ENCODE data around the gene LAMA2.

Gene LAMA2

DNA sequence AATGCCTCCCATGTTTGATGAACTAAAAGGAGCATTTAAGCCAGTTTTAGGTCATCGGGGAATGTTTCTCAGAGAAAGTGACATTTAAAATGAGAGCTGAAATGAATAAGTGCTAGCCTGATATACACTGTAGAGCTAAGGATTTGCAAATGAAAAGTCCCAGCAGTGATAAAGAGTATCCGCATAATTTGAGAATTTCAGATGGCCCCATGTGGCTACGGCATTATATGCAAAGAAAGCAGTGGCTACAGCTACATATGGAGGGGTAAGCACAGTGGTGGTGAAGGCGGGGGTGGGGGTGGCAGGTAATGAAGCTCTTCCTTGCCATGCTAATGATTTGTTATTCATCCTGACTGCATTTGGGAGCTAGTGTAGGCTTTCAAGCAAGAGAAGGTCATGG is 455.7 kb downstream of the LAMA2 start:
- WGBS, 2 experiments (ENCODE audit: insufficient coverage in 2 of 2), result 78 to 90% methylated on average over 4 of the region's 4 CpGs

DNA sequence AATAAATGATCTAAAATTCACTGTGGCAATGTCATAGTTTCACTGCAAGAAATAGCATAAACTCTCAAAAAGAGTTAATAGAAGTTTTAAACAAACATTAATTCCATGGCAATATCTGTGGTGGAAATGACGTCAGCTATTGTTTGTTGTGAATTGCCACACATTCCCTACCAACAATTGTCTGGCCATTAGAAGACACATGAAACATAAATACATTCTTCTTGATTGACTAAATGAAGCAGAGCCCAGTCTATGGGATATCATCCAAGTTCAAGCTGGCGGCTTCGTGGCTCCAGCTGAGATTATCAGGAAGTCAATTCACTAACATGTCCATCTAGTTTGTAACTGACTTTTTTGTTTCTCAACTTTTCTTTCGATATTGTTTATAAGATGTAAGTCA is 458.0 kb downstream of the LAMA2 start:
- H3K9me3 ChIP-seq (ENCODE audit: control insufficient read depth, low read length), result no peaks in the 10 kb centered on the region
- WGBS, 2 experiments (ENCODE audit: insufficient coverage in 2 of 2), result no CpG with 5 or more reads among the region's 4 CpGs
- no peaks in the 10 kb centered on the region for H3K4me1 ChIP-seq (ENCODE audit: control insufficient read depth, insufficient read depth, low read length, poor library complexity, severe bottlenecking)
- no peaks in the 10 kb centered on the region for H3K36me3 ChIP-seq (ENCODE audit: control insufficient read depth, insufficient read depth, low read length)
- no peak overlapping the region for H3K4me3 ChIP-seq (ENCODE audit: extremely low read depth, insufficient read depth, low read length, poor library complexity, severe bottlenecking)
- no peak overlapping the region for H3K27ac ChIP-seq (ENCODE audit: low read depth, low read length, severe bottlenecking)

More for the DNA sequence above, 455.7 kb downstream of the LAMA2 start:
- H3K9me3 ChIP-seq (ENCODE audit: control insufficient read depth, low read length), result no peaks in the 10 kb centered on the region
- H3K4me1 ChIP-seq (ENCODE audit: control insufficient read depth, insufficient read depth, low read length, poor library complexity, severe bottlenecking), result no peaks in the 10 kb centered on the region
- no peak overlapping the region for H3K27ac ChIP-seq (ENCODE audit: low read depth, low read length, severe bottlenecking)
- no peak overlapping the region for H3K4me3 ChIP-seq (ENCODE audit: extremely low read depth, insufficient read depth, low read length, poor library complexity, severe bottlenecking)
- H3K36me3 ChIP-seq (ENCODE audit: control insufficient read depth, insufficient read depth, low read length), result no peaks in the 10 kb centered on the region

DNA sequence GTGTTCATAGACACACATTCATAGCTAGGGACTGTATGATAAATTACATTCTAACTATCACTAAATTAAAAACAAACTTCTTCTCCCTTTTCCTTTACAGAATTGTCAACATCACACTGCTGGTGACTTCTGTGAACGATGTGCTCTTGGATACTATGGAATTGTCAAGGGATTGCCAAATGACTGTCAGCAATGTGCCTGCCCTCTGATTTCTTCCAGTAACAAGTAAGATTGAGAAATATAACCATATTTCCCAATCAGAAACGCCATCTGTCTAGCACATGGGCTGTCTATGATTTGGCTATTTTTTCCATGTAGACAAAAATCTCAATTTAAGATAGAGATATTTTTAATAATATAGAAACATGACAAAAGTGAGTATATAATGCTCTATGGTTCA is 459.3 kb downstream of the LAMA2 start:
- no peaks in the 10 kb centered on the region for H3K36me3 ChIP-seq (ENCODE audit: control insufficient read depth, insufficient read depth, low read length)
- H3K4me3 ChIP-seq (ENCODE audit: extremely low read depth, insufficient read depth, low read length, poor library complexity, severe bottlenecking), result no peak overlapping the region
- no peak overlapping the region for H3K27ac ChIP-seq (ENCODE audit: low read depth, low read length, severe bottlenecking)
- no peaks in the 10 kb centered on the region for H3K9me3 ChIP-seq (ENCODE audit: control insufficient read depth, low read length)
- H3K4me1 ChIP-seq (ENCODE audit: control insufficient read depth, insufficient read depth, low read length, poor library complexity, severe bottlenecking), result no peaks in the 10 kb centered on the region
- 100% methylated on average over 1 of the region's 2 CpGs; no CpG with 5 or more reads in 1 of the 2 experiments for WGBS, 2 experiments (ENCODE audit: insufficient coverage in 2 of 2)

DNA sequence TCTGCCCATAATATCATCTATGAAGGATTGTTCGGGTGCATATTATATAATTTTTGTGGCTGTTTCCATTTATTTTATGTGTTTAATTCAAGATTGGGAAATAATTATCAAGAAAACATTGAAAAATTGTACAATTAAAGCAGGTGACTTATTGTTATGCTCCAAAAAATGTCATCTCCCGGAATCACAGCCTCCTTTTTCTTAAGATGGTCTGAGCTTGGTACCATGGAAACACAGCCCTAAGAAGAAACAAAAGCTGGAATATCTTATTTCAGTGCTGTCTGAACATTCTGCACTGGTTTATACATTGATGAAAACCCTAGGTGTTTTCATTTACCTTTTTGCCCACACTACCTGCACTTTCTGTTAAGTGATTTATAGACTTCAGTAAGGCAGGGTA is 459.9 kb downstream of the LAMA2 start:
- Histone ChIP-seq H3K9me3 (ENCODE audit: control insufficient read depth, low read length) (no peaks in the 10 kb centered on the region), H3K27ac (ENCODE audit: low read depth, low read length, severe bottlenecking) (no peak overlapping the region), H3K4me1 (ENCODE audit: control insufficient read depth, insufficient read depth, low read length, poor library complexity, severe bottlenecking) (no peaks in the 10 kb centered on the region), H3K36me3 (ENCODE audit: control insufficient read depth, insufficient read depth, low read length) (no peaks in the 10 kb centered on the region), H3K4me3 (ENCODE audit: extremely low read depth, insufficient read depth, low read length, poor library complexity, severe bottlenecking) (no peak overlapping the region)
- 83% methylated on average over 1 of the region's 2 CpGs; no CpG with 5 or more reads in 1 of the 2 experiments for WGBS, 2 experiments (ENCODE audit: insufficient coverage in 2 of 2)

DNA sequence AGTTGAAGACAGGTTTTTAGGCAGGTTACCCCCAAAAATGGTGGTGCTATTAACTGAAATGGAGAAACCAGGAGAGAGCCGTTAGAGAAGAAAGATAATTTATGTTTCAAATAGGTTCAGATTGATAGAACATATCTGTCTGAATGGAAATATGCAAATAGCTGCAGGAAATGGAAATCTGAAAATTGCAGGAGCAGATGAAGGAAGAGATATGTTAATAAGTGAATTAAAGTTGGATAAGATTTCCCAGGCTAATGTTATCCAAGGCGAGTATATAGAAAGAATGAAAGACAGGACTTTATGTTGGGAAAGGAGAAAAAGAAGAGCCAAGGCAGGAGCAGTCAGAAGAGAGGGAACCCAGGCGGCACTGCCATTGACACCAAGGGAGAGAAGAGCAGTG is 461.4 kb downstream of the LAMA2 start:
- 85 to 100% methylated on average over 3 of the region's 3 CpGs for WGBS, 2 experiments (ENCODE audit: insufficient coverage in 2 of 2)

DNA sequence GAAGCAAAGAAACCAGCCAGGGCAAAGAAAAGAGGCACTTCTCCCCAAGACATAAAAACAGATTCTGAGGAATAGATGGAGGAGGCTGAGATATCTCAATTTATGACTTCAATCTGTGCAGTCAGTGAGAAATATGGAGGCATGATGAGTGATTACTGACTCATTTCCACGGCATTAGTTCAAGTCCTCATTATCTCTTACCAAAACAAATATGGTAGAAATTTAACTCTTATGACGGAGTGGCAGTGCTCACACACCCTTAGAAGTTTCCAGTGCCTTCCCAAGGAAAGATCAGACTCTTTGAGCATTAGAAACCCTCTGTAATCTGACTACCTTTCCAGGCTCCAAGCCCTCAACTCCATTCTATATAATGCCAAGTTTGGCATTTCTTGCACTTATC is 463.0 kb downstream of the LAMA2 start:
- H3K27ac ChIP-seq (ENCODE audit: low read depth, low read length, severe bottlenecking), result no peak overlapping the region
- no peaks in the 10 kb centered on the region for H3K9me3 ChIP-seq (ENCODE audit: control insufficient read depth, low read length)
- H3K36me3 ChIP-seq (ENCODE audit: control insufficient read depth, insufficient read depth, low read length), result no peaks in the 10 kb centered on the region
- no peak overlapping the region for H3K4me3 ChIP-seq (ENCODE audit: extremely low read depth, insufficient read depth, low read length, poor library complexity, severe bottlenecking)
- no peaks in the 10 kb centered on the region for H3K4me1 ChIP-seq (ENCODE audit: control insufficient read depth, insufficient read depth, low read length, poor library complexity, severe bottlenecking)
- WGBS, 2 experiments (ENCODE audit: insufficient coverage in 2 of 2), result 40% methylated on average over 1 of the region's 2 CpGs; no CpG with 5 or more reads in 1 of the 2 experiments

More for the DNA sequence above, 461.4 kb downstream of the LAMA2 start:
- no peaks in the 10 kb centered on the region for H3K9me3 ChIP-seq (ENCODE audit: control insufficient read depth, low read length)
- no peak overlapping the region for H3K27ac ChIP-seq (ENCODE audit: low read depth, low read length, severe bottlenecking)
- H3K4me3 ChIP-seq (ENCODE audit: extremely low read depth, insufficient read depth, low read length, poor library complexity, severe bottlenecking), result no peak overlapping the region
- no peaks in the 10 kb centered on the region for H3K4me1 ChIP-seq (ENCODE audit: control insufficient read depth, insufficient read depth, low read length, poor library complexity, severe bottlenecking)
- H3K36me3 ChIP-seq (ENCODE audit: control insufficient read depth, insufficient read depth, low read length), result no peaks in the 10 kb centered on the region

DNA sequence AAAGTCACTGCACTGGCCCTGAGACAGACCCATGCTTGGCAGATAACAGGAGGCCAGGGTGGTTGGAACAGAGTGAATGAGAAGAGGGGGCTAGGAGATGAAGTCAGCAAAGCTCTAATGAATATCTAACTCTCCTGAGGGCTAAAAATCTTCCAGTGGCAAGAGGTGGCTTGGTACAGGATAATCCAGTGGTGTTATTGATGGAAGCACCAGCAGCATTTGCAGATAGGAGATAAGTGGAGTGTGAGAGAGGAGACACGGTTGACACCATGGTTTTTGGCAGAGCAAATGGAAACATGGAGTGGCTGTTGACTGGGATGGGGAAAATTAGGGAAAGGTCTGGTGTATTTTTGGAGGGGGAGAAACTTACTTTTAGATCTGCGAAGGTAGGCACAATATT is 464.0 kb downstream of the LAMA2 start:
- Histone ChIP-seq H3K36me3 (ENCODE audit: control insufficient read depth, insufficient read depth, low read length) (no peaks in the 10 kb centered on the region), H3K4me3 (ENCODE audit: extremely low read depth, insufficient read depth, low read length, poor library complexity, severe bottlenecking) (no peak overlapping the region)
- 71 to 84% methylated on average over 1 to 2 of the region's 2 CpGs for WGBS, 2 experiments (ENCODE audit: insufficient coverage in 2 of 2)

DNA sequence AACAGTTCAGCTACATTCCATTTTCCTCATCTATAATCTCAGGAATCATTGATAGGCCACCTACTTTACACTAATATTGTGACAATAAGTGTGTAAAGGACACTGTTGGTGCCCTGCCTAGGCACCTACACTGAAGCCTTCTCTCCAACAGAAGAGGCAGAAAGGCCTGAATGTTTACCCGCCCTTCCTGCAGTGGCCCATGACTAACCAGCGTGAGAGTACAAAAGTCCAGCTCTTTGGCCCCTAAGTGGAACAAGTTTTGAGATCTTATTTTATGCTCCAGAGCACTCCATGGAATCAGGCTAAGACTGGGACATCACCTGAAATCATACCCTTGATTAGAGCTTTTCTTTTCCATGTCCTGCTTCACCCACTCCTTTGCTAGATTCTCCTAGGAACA is 467.3 kb downstream of the LAMA2 start:
- Histone ChIP-seq H3K27ac (ENCODE audit: low read depth, low read length, severe bottlenecking) (no peak overlapping the region), H3K36me3 (ENCODE audit: control insufficient read depth, insufficient read depth, low read length) (no peaks in the 10 kb centered on the region), H3K4me1 (ENCODE audit: control insufficient read depth, insufficient read depth, low read length, poor library complexity, severe bottlenecking) (no peaks in the 10 kb centered on the region), H3K4me3 (ENCODE audit: extremely low read depth, insufficient read depth, low read length, poor library complexity, severe bottlenecking) (no peak overlapping the region), H3K9me3 (ENCODE audit: control insufficient read depth, low read length) (no peaks in the 10 kb centered on the region)
- WGBS, 2 experiments (ENCODE audit: insufficient coverage in 2 of 2), result 88 to 100% methylated on average over 2 of the region's 2 CpGs

More for the DNA sequence above, 464.0 kb downstream of the LAMA2 start:
- Histone ChIP-seq H3K27ac (ENCODE audit: low read depth, low read length, severe bottlenecking) (no peak overlapping the region), H3K9me3 (ENCODE audit: control insufficient read depth, low read length) (no peaks in the 10 kb centered on the region), H3K4me1 (ENCODE audit: control insufficient read depth, insufficient read depth, low read length, poor library complexity, severe bottlenecking) (no peaks in the 10 kb centered on the region)

DNA sequence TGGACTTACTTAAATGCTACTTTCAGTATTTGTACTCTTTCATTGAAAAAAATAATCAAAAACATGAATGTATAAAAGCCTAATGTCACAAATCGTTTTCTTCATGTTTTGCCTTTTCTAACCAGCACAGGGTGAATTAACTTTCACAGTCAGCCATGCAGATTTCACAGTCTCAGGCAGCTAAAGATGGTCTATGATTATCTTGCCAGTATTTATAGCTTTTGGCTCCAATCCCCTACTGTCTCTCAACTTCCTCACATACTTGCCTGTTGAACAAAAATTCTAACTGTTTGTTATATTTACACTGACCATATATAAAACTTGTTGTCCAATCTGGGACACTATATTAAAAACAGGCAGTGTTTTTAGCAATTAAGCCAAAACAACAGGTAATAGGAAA is 468.9 kb downstream of the LAMA2 start:
- no peak overlapping the region for H3K27ac ChIP-seq (ENCODE audit: low read depth, low read length, severe bottlenecking)
- H3K4me3 ChIP-seq (ENCODE audit: extremely low read depth, insufficient read depth, low read length, poor library complexity, severe bottlenecking), result no peak overlapping the region
- no peaks in the 10 kb centered on the region for H3K9me3 ChIP-seq (ENCODE audit: control insufficient read depth, low read length)
- 100% methylated on average over 1 of the region's 1 CpG for WGBS, 2 experiments (ENCODE audit: insufficient coverage in 2 of 2)
- no peaks in the 10 kb centered on the region for H3K4me1 ChIP-seq (ENCODE audit: control insufficient read depth, insufficient read depth, low read length, poor library complexity, severe bottlenecking)
- no peaks in the 10 kb centered on the region for H3K36me3 ChIP-seq (ENCODE audit: control insufficient read depth, insufficient read depth, low read length)

DNA sequence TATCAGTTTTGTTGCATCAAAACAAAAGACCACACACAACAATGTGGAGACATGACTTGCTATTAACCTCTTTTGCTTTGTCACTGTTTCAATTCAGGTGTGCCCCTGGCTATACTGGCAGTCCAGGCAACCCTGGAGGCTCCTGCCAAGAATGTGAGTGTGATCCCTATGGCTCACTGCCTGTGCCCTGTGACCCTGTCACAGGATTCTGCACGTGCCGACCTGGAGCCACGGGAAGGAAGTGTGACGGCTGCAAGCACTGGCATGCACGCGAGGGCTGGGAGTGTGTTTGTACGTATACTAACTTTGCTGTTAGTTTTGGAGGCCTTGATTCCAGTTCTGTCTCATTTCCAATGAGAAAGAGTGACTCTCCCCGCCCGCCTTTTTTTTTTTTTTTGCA is 470.1 kb downstream of the LAMA2 start:
- Histone ChIP-seq H3K4me1 (ENCODE audit: control insufficient read depth, insufficient read depth, low read length, poor library complexity, severe bottlenecking) (no peaks in the 10 kb centered on the region), H3K4me3 (ENCODE audit: extremely low read depth, insufficient read depth, low read length, poor library complexity, severe bottlenecking) (no peak overlapping the region), H3K27ac (ENCODE audit: low read depth, low read length, severe bottlenecking) (no peak overlapping the region), H3K36me3 (ENCODE audit: control insufficient read depth, insufficient read depth, low read length) (no peaks in the 10 kb centered on the region), H3K9me3 (ENCODE audit: control insufficient read depth, low read length) (no peaks in the 10 kb centered on the region)
- WGBS, 2 experiments (ENCODE audit: insufficient coverage in 2 of 2), result 79 to 88% methylated on average over 6 of the region's 9 CpGs

DNA sequence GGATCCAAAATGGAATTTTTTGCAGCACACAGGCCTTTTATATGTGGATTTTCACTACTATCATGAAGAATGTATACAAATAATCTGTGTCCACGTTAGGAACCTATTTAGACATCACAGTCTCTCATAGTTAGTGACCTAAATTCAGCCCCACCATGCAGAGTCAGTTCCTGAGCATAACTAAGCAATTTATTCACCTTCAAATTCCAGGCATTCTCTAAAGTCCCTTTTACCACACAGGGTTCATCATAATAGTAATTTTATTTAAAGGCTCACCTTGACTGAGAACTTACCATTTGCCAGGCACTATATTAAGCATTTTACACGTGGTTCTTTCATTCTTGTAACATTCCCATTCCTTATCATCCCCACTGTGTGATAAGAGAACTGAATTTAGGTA is 473.2 kb downstream of the LAMA2 start:
- no peaks in the 10 kb centered on the region for H3K9me3 ChIP-seq (ENCODE audit: control insufficient read depth, low read length)
- 100% methylated on average over 1 of the region's 2 CpGs; no CpG with 5 or more reads in 1 of the 2 experiments for WGBS, 2 experiments (ENCODE audit: insufficient coverage in 2 of 2)
- no peaks in the 10 kb centered on the region for H3K4me1 ChIP-seq (ENCODE audit: control insufficient read depth, insufficient read depth, low read length, poor library complexity, severe bottlenecking)
- H3K4me3 ChIP-seq (ENCODE audit: extremely low read depth, insufficient read depth, low read length, poor library complexity, severe bottlenecking), result no peak overlapping the region
- H3K27ac ChIP-seq (ENCODE audit: low read depth, low read length, severe bottlenecking), result no peak overlapping the region
- no peaks in the 10 kb centered on the region for H3K36me3 ChIP-seq (ENCODE audit: control insufficient read depth, insufficient read depth, low read length)
